ENCODE results near the gene SPAG7.

GRCh38 chr17:4956493-4957061 is 11.0 kb downstream of the SPAG7 start:
- TF ChIP-seq CTCF (IDR thresholded peaks at IDR 0.05) (no peak), POLR2AphosphoS5 (IDR thresholded peaks at IDR 0.05; ENCODE audit: low read depth, low read length) (no peak), REST (IDR thresholded peaks at IDR 0.05; ENCODE audit: insufficient read depth in 1 of 2, low read depth in 2 of 2, low read length in 1 of 2) (no peak), TCF7L2 (IDR thresholded peaks at IDR 0.05; ENCODE audit: low read depth, low read length) (no peak), SIN3A (IDR thresholded peaks at IDR 0.05; ENCODE audit: borderline replicate concordance, insufficient read depth, low read depth, low read length) (no peak)

Data from Panc1 (cell line).